NCI-H748 (cell line): ENCODE results near the gene HADHA.

Source experiments
- DNase-seq: peaks from one replicate; lab custom pipeline; 2025; ENCODE audit not compliant: unreplicated experiment; lab: John Stamatoyannopoulos, UW

HADHA gene

GRCh38 chr2:26144953-26145680 lies 99.3 kb downstream of the HADHA start:
- peak; percentile 64 for DNase-seq

GRCh38 chr2:26144031-26144430 lies 100.4 kb downstream of the HADHA start:
- no peak for DNase-seq

GRCh38 chr2:26141145-26141769 lies 103.2 kb downstream of the HADHA start:
- no peak for DNase-seq
